ENCODE results near the gene TMEM26.

Gene TMEM26

GRCh38 chr10:61452655-61453641 is at the start of gene TMEM26:
TMEM26 (minus strand) TSS chr10:61453381; CDS start chr10:61453081, 300 bp downstream.
- DNase-seq: no peak

- DNase-seq: no peak
These were observed 47.3 kb upstream of the TMEM26 start for GRCh38 chr10:61500460-61500859.

- no peak for DNase-seq
These were observed 39.3 kb upstream of the TMEM26 start for GRCh38 chr10:61492364-61492995.

- DNase-seq: no peak
These were observed 34.3 kb upstream of the TMEM26 start for GRCh38 chr10:61487506-61487905.

GRCh38 chr10:61486738-61487396 is 33.7 kb upstream of the TMEM26 start:
- DNase-seq: no peak

- no peak for DNase-seq
These were observed 33.1 kb upstream of the TMEM26 start for GRCh38 chr10:61486251-61486650.

GRCh38 chr10:61481597-61481996 is 28.4 kb upstream of the TMEM26 start:
- DNase-seq: no peak

GRCh38 chr10:61480208-61480607 is 27.0 kb upstream of the TMEM26 start:
- no peak for DNase-seq

GRCh38 chr10:61478621-61479312 is 25.6 kb upstream of the TMEM26 start:
- DNase-seq: no peak

- no peak for DNase-seq
These were observed 24.3 kb upstream of the TMEM26 start for GRCh38 chr10:61477451-61477850.

- DNase-seq: no peak
These were observed 23.3 kb upstream of the TMEM26 start for GRCh38 chr10:61476529-61476928.

- no peak for DNase-seq
These were observed 22.3 kb upstream of the TMEM26 start for GRCh38 chr10:61475449-61475873.

- no peak for DNase-seq
These were observed 19.0 kb upstream of the TMEM26 start for GRCh38 chr10:61472090-61472674.

GRCh38 chr10:61471491-61471890 is 18.3 kb upstream of the TMEM26 start:
- no peak for DNase-seq

GRCh38 chr10:61470740-61471139 is 17.6 kb upstream of the TMEM26 start:
- DNase-seq: no peak

GRCh38 chr10:61465901-61466632 is 12.9 kb upstream of the TMEM26 start:
- DNase-seq: no peak

GRCh38 chr10:61465171-61465496 is 12.0 kb upstream of the TMEM26 start:
- DNase-seq: no peak

GRCh38 chr10:61464461-61465170 is 11.4 kb upstream of the TMEM26 start:
- no peak for DNase-seq

GRCh38 chr10:61463035-61463909 is 10.1 kb upstream of the TMEM26 start:
- DNase-seq: no peak

GRCh38 chr10:61460835-61461234 is 7.7 kb upstream of the TMEM26 start:
- DNase-seq: no peak

All from NCI-H1436 treated with DMSO at 0.1 percent for 48 hours (cell line).